NCI-H1105 (cell line): ENCODE results near the gene L3MBTL2.
"Not testable (repeated sequence)": the region's sequence is repeated elsewhere in the genome, so short reads cannot be mapped to it uniquely, and the experiment has no call there.

Experiments
- DNase-seq: peaks from one replicate; lab custom pipeline; 2025; lab: John Stamatoyannopoulos, UW

L3MBTL2 gene

GRCh38 chr22:41241133-41241676 lies 36.1 kb downstream of the L3MBTL2 start:
- no peak for DNase-seq

DNA sequence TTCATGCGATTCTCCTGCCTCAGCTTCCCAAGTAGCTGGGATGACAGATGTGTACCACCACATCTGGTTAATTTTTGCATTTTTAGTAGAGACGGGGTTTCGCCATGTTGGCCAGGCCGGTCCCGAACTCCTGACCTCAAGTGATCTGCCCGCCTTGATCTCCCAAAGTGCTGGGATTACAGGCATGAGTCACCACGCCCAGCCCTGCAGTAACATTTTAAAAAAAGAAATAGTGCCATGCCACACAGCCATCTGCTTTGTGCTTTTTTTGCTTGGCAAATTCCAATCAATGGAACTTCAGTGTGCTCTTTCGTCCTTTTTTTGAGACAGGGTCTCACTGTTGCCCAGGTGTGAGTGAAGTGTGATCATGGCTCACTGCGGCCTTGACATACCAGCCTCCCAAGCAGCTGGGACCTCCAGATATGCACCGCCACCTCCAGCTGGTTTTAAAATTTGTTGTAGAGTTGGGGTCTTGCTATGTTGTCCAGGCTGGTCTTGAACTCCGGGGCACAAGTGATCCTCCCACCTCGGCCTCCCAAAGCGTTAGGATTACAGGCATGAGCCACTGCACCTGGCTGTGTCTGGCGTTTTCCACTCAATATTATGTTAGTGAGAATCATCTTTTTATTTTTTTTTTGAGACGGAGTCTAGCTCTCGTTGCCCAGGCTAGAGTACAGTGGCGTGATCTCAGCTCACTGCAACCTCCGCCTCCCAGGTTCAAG lies 37.4 kb downstream of the L3MBTL2 start:
- DNase-seq: no peak

DNA sequence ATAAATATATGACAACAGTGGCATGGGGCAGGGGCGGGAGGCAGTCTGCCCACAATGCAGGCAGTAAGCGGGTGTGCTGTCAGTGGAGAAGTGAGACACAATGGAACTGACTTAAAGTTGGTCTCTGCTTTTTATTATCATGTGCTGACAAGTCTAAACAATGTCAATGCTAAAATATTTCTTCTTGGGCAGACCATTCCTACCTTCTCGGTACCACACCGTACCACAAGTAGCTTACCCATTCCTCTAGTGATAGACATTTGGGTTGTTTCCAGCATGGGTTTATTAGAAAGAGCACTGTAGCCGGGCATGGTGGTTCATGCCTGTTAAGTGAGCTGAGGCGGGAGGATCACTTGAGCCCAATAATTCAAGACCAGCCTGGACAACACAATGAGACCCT lies 38.2 kb downstream of the L3MBTL2 start:
- DNase-seq: no peak

DNA sequence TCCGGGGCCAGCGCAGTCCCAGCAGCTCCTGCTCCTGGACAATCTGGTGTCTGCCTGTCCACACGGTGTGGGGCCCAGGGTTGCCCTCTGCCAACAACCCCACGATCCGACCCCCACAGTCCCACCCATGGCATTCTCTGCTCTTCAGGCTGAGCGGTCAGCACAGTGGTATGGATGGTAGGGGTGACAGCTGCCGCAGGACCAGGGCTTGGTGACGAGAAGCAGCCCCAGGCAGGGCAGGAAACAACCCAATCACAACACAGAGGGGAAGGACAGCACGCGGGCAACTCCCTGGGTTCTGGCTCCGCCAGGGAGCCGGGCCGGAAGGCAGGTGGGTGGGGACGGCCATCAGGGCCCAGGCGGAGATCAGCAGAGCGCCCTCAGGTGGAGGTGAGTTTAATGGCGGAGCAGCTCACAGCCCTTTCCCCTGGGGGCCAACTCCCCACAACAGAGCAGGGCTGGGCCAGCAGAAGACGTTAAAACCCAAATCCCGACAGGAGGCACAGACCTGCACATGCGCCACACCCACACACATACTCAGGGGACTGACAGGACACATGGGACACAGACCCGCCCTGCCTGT lies 40.9 kb downstream of the L3MBTL2 start:
- no peak for DNase-seq

DNA sequence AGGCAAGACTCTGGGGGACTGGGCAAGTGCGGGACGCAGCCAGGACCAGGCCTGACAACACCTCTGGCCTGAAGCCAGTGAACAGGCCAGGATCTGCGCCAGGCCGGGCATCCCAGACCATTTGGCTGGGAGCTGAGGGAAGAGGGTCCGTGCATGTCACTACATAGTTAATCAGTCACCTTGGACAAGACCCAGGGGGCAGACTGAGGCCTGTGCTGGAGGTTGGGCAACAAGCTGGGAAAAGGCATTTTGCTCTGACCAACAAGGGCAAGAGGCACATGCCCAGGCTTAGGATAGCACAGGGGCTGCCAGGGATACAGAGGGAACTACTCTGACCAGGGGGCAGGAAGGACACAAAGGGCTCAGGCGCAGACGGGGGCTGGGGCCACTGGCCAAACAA lies 42.6 kb downstream of the L3MBTL2 start:
- no peak for DNase-seq

DNA sequence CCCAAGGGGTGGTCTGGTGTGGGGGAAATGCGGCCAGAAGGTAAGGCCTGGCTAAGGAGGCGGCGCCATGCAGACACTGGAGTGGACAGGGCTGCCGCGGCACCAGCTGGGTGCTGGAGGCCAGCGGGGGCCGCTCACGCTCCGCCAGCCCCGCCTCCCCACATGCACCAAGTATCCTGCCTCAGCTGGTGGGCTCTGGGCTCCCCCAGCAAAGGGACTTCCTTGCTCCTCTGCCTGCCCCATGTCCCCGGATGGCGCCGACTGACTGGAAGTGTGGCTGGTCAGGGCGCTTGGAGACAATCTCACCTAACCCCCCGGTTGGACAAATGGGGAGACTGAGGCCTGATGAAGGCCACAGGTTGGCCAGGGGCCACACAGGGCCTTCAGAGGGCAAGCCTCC lies 43.2 kb downstream of the L3MBTL2 start:
- no peak for DNase-seq

- no peak for DNase-seq
Observed at GRCh38 chr22:41248758-41249157, 43.6 kb downstream of the L3MBTL2 start.

DNA sequence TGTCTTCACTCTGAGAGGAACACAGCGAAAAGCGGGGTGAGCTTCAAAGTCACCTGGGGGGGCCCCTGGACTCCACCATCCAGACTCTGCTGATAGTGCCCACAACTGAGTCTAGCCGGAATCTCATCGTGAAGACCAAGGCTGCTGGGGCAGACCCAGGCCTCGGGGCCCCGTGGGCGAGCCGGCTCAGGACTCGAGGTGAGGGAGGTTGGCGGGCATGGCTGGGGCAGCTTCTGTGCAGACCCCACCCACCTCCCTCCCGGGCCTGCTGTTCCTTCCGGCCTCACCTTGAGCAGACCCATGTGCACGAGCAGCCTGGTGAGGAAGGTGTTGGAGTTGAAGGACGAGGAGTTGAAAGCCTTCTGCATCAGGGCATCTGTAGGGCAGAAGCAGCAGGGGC lies 44.3 kb downstream of the L3MBTL2 start:
- no peak for DNase-seq

DNA sequence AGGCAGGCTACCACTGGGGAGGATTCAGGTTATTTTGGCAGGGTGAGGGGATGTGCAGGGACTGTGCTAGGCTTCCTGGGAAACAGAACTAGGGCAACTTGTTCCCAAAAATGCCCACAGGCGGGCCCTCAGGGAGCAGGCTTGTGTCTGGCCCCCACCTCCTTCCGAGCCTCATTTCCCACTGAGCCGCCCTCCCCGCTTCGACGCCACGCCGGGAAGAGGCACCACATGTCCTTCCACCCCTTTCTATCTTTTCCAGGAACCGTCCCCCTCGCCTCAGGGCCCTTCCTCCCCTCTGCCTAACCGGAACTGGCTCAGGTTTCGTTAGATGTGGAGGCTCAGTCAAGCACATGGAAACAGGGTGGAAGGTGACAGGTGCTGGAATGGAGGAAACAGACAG lies 45.0 kb downstream of the L3MBTL2 start:
- DNase-seq: no peak

GRCh38 chr22:41252365-41252764 lies 47.3 kb downstream of the L3MBTL2 start:
- DNase-seq: no peak

DNA sequence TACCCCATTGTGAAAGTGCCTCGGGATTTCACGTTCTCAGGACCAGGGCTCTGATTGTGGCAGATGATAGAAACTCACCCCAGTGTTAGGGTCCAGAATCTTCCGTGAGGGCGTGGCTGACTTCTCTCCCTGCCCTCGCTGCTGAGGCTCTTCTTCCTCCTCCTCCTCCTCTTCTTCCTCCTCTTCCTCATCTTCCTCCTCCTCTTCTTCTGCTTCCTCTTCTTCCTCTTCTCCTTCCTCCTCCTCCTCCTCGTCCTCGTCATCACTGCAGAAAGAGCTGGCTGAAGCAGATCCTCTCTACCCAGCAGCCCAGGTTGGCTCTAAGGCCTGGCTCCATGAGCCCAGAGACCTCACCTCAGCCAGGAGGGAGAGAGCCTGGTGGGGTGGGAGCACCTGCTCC lies 49.1 kb downstream of the L3MBTL2 start:
- no peak for DNase-seq

- no peak for DNase-seq
Observed at GRCh38 chr22:41256254-41257253, 51.4 kb downstream of the L3MBTL2 start.

DNA sequence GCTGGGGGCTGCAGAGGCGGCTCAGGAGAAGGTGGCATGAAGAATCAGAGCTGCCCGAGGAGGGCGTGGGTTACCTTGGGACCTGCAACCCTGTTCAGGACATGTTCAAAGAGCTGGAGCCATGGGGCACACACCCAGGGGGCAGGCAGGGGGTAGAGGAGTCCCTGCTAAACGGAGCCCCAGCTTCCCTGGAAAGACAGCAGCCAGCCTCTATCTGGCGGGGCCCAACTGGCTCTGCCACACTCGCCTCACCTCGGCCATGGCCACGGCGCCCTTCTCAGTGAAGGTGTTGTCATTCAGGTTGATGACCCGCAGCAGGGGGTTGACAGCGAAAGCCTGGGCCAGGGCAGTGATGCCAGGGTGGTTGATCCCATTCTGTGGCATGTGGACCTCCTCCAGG lies 52.6 kb downstream of the L3MBTL2 start:
- no peak for DNase-seq

- not testable (repeated sequence) for DNase-seq
Observed at GRCh38 chr22:41259756-41260155, 54.6 kb downstream of the L3MBTL2 start.

- DNase-seq: no peak
Observed at GRCh38 chr22:41260871-41261270, 55.8 kb downstream of the L3MBTL2 start.

GRCh38 chr22:41261541-41262249 lies 56.6 kb downstream of the L3MBTL2 start:
- DNase-seq: no peak

DNA sequence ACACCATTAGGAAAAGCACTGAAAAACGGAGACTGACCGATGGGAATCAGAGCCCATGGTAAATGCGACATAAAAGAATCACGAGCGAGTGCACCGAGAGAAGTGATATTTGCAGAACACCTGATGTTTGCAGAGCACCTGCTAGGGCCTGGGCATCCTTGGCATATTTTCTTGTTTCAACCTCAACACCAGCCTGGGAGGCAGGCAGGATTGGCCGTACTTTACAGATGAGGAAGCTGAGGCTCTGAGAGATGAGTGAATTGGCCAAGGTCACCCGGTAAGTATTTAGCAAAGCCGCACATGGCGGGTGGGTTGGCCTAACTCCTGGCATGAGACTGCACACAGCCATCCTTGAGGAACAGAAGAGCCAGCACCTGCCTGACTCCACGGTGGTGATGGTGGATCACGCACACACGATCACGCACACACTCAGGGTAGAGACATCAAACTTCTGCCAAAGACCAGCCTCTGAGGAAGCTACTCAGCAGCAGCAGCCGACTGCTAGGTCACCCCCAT lies 57.2 kb downstream of the L3MBTL2 start:
- no peak for DNase-seq

- DNase-seq: no peak
Observed at GRCh38 chr22:41263704-41264103, 58.6 kb downstream of the L3MBTL2 start.

- DNase-seq: no peak
Observed at GRCh38 chr22:41264408-41264941, 59.4 kb downstream of the L3MBTL2 start.

GRCh38 chr22:41267958-41268357 lies 62.8 kb downstream of the L3MBTL2 start:
- no peak for DNase-seq

DNA sequence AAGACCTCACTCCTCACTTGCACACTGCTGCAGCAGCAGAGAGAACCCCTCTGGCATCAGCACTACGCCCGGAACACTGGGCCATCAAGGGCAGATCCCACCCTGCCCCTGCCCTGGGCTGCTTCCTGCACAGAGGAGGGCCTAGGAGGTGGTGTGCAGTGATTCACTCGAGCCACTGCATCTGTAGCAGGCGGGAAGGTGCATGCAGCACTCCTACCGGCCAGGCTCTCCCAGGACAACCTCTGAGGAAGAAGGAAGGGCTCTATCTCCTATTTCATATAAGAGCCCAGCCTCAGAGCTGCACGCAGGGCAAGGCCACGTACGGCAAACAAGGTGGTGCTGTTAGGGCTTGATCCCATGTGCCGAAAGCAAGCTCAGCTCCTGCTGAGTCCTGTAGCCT lies 66.7 kb downstream of the L3MBTL2 start:
- DNase-seq: no peak
